GM19023 (cell line): Measurements from ENCODE around the gene MOV10L1.

Experiments
- ATAC-seq: cut with Tn5 transposase; IDR thresholded peaks from one replicate; pipeline ENCODE4 v1.9.1; 2021; ENCODE audit warnings: mild to moderate bottlenecking, moderate library complexity; ENCODE audit not compliant: unreplicated experiment

MOV10L1 gene

GRCh38 chr22:50184902-50185374 is 95.1 kb downstream of the MOV10L1 start:
- ATAC-seq, result no peak

- peak; percentile 40 for ATAC-seq
Measured at GRCh38 chr22:50185375-50186087, 95.7 kb downstream of the MOV10L1 start, which contains the start of gene TRABD. Gene TRABD, plus strand, starts transcription at chr22:50185913. Its CDS starts 7,148 bp downstream, at chr22:50193061.

GRCh38 chr22:50186181-50186714 is 96.4 kb downstream of the MOV10L1 start:
- ATAC-seq, result no peak

DNA sequence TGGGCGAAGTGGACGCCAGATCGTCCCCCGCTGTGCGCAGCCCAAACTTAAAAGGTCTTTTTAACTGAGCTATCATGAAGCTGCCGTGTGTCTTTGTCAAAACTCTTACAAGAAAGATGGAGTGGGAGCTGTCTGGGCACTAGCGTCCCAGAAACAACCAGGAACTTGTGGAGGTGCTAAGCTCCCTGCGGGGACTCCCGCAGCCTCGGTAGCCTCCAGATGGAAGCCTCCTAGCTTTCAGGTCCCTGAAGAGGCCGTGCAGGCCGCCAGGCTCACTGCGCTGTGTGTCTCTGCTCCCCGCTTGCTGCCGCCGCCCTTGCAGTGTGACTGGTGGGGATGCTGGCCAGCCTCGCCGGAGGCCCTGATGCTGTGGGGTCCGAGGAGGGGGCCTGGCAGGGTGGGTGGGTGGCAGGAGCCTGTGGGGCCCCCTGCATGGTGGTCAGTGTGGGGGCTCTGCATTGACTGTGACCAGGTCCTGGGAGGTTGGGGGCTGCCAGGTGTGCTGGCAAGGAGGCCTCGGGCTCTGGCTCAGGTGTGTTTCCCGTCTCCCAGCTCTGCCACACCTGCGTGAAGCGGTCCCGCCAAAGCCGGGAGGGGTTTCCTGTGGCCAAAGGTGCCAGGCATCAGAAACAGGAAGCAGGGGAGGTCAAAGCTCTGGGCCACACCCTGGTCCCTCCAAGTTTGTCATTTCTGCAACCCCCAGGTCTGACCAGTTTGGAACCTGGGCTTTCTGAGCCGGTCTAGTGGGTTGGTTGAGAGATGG is 97.1 kb downstream of the MOV10L1 start:
- no peak for ATAC-seq

GRCh38 chr22:50188356-50188755 is 98.5 kb downstream of the MOV10L1 start:
- ATAC-seq, result no peak

DNA sequence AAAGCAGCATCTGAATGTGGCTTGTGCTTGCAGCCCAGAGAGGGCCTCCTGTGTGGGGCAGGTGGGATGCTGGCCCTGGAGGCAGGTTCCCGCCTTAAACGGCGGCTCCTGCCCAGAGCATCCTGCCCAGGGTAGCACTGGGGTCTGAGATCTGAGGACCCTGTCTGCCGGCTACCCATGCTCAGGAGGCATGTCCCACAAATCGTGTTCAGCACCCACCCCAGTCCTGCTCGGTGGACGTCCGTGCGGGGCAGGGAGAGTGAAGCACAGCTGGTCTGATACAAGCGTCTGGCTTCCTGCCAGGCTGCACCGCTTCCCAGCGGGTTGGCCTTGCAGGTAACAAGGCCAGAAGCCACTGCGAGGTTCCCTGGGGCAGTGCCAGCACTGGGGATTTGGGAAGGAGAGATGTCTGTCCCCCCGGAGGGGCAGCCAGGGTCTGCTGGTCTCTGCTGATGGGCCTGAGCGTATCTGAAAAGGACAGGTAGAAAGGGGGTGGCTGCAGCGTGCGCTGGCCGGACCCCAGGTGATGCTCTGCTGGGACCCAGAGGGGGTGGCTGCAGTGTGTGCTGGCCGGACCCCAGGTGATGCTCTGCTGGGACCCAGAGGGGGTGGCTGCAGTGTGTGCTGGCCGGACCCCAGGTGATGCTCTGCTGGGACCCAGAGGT is 99.5 kb downstream of the MOV10L1 start:
- no peak for ATAC-seq

DNA sequence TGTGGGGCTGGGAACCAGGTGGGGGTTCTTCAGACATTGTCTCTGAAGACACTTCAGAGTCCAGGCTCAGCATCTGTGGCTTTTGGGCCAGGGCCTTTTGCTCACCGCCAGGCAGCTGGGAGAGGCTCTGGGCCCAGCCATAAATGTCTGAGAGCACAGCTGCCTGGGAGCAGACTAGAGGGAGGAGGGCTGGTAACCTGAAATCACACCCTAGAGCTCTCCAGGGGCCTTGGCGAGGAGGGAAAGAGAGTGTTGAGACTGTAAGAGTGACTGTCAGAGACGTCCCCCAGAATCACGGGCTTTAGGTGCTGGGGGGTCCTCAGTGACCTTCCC is 100.0 kb downstream of the MOV10L1 start:
- ATAC-seq, result no peak

GRCh38 chr22:50190182-50190940 is 100.6 kb downstream of the MOV10L1 start:
- peak; percentile 36 for ATAC-seq

GRCh38 chr22:50190941-50191741 is 101.3 kb downstream of the MOV10L1 start:
- no peak for ATAC-seq

DNA sequence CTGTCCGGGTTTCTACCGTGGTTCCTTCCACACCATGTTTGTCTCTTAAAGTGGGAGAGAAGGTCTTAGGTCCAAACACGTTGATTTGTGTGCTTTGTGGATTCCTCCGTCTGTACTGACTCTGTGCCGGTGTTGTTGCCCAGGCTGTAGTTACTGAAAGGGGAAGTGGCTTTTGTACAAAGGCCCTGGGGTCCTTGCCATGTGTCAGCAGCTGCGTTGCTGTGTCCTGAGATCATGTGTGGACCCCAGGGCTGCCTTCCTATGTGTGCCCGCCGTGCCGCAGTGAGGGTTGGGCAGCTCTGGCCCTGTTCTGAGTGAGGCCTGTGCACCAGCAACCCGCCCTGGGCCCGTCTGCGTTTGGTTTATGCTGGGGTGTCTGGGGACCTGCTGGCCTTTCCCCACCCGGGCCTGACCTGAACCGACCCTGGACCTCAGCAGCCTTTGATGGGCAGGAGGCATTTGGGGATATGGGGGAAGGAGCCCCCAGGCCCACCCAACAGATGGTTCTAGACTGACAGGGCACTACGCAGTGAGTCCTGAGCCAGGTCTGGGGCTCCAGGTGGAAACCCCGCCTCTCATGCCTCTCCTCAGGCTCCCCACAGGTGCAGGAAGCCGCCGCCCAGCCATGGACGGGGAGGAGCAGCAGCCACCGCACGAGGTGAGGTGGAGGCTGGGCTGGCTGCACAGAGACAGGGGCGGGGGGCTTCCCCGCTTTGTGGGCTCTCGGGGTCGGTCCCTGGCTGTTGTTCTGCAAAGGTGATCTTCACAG is 102.8 kb downstream of the MOV10L1 start:
- ATAC-seq, result no peak

GRCh38 chr22:50193621-50194020 is 103.8 kb downstream of the MOV10L1 start:
- ATAC-seq, result no peak

GRCh38 chr22:50194037-50194805 is 104.4 kb downstream of the MOV10L1 start:
- ATAC-seq, result no peak

DNA sequence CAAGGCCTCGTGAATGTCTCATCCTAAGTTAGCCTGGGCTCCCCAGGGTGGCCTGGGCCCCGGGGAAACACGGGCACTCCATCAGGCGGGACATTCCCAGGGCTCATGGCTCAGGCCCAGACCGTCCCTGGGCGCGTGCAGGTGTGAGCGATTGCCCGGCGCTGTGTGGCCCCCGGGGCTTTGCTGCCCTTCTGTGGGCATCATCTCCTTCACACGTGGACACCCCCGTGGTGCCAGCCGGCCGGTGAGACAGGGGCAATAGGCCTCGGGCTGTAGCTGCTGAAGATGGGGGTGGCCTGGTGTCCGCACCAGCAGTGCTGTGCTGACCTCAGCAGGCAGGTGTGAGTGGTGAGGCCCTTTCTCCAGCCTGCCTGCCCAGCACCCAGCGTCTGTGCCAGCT is 106.5 kb downstream of the MOV10L1 start:
- no peak for ATAC-seq

GRCh38 chr22:50197000-50197800 is 107.4 kb downstream of the MOV10L1 start:
- ATAC-seq, result no peak

DNA sequence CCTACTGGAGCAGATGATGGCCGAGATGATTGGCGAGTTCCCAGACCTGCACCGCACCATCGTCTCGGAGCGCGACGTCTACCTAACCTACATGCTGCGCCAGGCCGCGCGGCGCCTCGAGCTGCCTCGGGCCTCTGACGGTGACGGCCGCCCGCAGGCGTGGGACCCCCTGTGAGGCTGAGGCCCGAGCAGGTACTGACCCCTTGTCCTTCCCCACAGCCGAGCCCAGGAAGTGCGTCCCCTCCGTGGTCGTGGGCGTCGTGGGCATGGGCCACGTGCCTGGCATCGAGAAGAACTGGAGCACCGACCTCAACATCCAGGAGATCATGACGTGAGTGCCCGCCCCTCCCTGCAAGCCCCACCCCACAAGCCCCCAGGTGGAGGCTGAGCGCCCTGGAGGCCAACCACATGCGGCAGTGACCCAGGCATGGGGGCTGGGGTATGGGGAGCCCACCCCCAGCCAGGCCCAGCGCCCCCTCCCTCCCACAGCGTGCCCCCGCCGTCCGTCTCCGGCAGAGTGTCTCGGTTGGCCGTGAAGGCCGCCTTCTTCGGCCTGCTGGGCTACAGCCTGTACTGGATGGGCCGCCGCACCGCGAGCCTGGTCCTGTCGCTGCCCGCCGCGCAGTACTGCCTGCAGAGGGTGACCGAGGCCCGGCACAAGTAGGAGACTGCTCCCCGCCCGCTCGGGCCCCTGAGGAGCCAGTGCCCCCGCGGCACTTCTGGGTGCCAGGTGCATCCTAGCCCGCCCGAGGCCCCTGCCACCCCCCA is 108.2 kb downstream of the MOV10L1 start:
- ATAC-seq, result no peak

DNA sequence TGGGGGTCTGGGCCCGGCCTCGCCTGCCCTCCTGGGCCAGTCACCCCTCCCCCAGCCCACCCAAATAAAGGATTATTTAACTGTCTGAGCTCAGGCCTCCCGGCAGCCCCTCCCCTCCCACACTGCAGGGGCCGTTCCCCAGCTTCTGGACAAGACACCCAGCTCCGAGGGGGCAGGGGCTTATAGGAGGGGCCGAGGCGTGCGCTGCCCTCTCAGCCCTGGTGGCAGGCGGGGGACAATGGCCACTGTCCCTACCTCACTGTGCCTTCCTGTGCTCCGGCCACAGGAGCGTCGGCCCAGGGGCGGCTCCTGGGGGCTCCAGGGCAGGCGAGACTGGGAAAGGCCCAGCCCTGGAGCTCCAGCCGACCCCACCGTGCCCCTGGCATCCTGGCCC is 108.8 kb downstream of the MOV10L1 start:
- ATAC-seq, result no peak

GRCh38 chr22:50199251-50199721 is 109.5 kb downstream of the MOV10L1 start:
- ATAC-seq, result no peak
